AG04450 (cell line): ENCODE data around the gene DYSF. TPM values are rescaled to one million over a fixed set of nuclear protein-coding genes. Genes with fewer than 3 reads are reported as not detected.
"Not testable (repeated sequence)": the region's sequence is repeated elsewhere in the genome, so short reads cannot be mapped to it uniquely, and the experiment has no call there.

Experiments
- CTCF ChIA-PET: fragments of 300-600, 350-600 bp; formaldehyde crosslinking; extraction: SDS; loops from one replicate; lab custom pipeline; 2022; ENCODE audit warnings: antibody characterized with exemption, inconsistent platforms; lab: Charles Lee
- POLR2A ChIA-PET: fragments of 350-600 bp; formaldehyde crosslinking; extraction: SDS; loops from one replicate; lab custom pipeline; 2021; ENCODE audit warnings: antibody characterized with exemption, inconsistent platforms; lab: Yijun Ruan, JAX
- DNase-seq: peaks from one replicate; pipeline ENCODE4 v3.0.0-alpha.2; 2011; ENCODE audit warnings: low read depth, low spot score
- H3K27ac ChIP-seq: one replicate; pipeline ENCODE4 v1.5.1; 2012; ENCODE audit warnings: low read depth, low read length, control low read depth
- H3K27me3 ChIP-seq: one replicate; pipeline ENCODE4 v1.6.0; 2012; ENCODE audit warnings: low read length; ENCODE audit not compliant: control insufficient read depth, insufficient read depth
- H3K4me3 ChIP-seq: 2 replicates; pipeline ENCODE4 v1.5.1; 2011; ENCODE audit warnings: mild to moderate bottlenecking, low read depth, low read length, control low read depth
- H3K9me3 ChIP-seq: 2 replicates; pipeline ENCODE4 v1.5.1; 2012; ENCODE audit warnings: low read length; ENCODE audit not compliant: control insufficient read depth, insufficient read depth
- CTCF ChIP-seq: IDR thresholded peaks from 2 replicates; pipeline ENCODE4 v1.5.1; 2011; ENCODE audit warnings: low read depth, low read length, control low read depth, inconsistent platforms
- polyA plus RNA-seq: library from polyadenylated mRNA; depleted of rRNA; stranded (reverse); fragments of >200 nt; gene quantifications from 2 replicates; pipeline ENCODE4 v1.2.3, GENCODE V29; 2011

The DYSF gene
- polyA plus RNA-seq, 1 experiment: 0.07 TPM

GRCh38 chr2:71428472-71429383 is 24.6 kb upstream of the DYSF start:
- DNase-seq: no peak
- POLR2A ChIA-PET: no interaction called here
- H3K27me3 ChIP-seq: no peaks in the 10 kb centered on the region
- no peak for TF ChIP-seq CTCF
- H3K9me3 ChIP-seq: no peaks in the 10 kb centered on the region
- H3K27ac ChIP-seq: no peak overlapping the region
- no peak overlapping the region for H3K4me3 ChIP-seq
- CTCF ChIA-PET: interaction anchor here (0.8 to 1.2 kb wide), 2 partner anchors 97 to 129 kb away, joined by 3 read pairs; partner anchors contain the start of gene ZNF638

GRCh38 chr2:71445142-71445541 is 8.2 kb upstream of the DYSF start:
- H3K9me3 ChIP-seq, CTCF ChIA-PET, POLR2A ChIA-PET, H3K27me3 ChIP-seq, DNase-seq, H3K27ac ChIP-seq, H3K4me3 ChIP-seq: not testable (repeated sequence)

- no peak for DNase-seq
- no peak for TF ChIP-seq CTCF
- CTCF ChIA-PET: interaction anchor here (1.0 to 1.5 kb wide), 3 partner anchors 14 to 147 kb away, joined by 4 to 13 read pairs (median 7); partner anchors contain the start of gene ZNF638
- Histone ChIP-seq H3K9me3 (no peaks in the 10 kb centered on the region), H3K4me3 (no peak overlapping the region), H3K27ac (no peak overlapping the region), H3K27me3 (peaks cover 3% of the 10 kb centered on the region)
- POLR2A ChIA-PET: no interaction called here
These were observed 6.9 kb upstream of the DYSF start for GRCh38 chr2:71446505-71446904.

GRCh38 chr2:71449343-71449742 is 4.0 kb upstream of the DYSF start:
- ChIA-PET POLR2A (no interaction called here), CTCF (interaction anchor here (1.3 to 2.9 kb wide), 3 partner anchors 12 to 150 kb away, joined by 4 to 12 read pairs (median 11); partner anchors contain the start of gene ZNF638)
- no peaks in the 10 kb centered on the region; the same call in 1 of the 2 replicates for H3K9me3 ChIP-seq
- no peak for DNase-seq
- peaks cover 21% of the 10 kb centered on the region for H3K27me3 ChIP-seq
- no peak overlapping the region for H3K4me3 ChIP-seq
- no peak overlapping the region for H3K27ac ChIP-seq
- TF ChIP-seq CTCF: no peak

GRCh38 chr2:71451705-71452104 is 1.7 kb upstream of the DYSF start:
- Histone ChIP-seq H3K27me3 (peaks cover 31% of the 10 kb centered on the region), H3K9me3 (no peaks in the 10 kb centered on the region; the same call in 1 of the 2 replicates), H3K4me3 (no peak overlapping the region), H3K27ac (no peak overlapping the region)
- CTCF ChIA-PET: interaction anchor here (2.9 to 3.0 kb wide), 2 partner anchors 9 to 152 kb away, joined by 11 to 12 read pairs; no protein-coding TSS in a partner anchor
- DNase-seq: no peak
- TF ChIP-seq CTCF: no peak
- POLR2A ChIA-PET: no interaction called here
